ENCODE measurements around the gene FKBP6. TPM values are rescaled to one million over a fixed set of nuclear protein-coding genes. Genes with fewer than 3 reads are reported as not detected.
"Not testable (repeated sequence)": the region's sequence is repeated elsewhere in the genome, so short reads cannot be mapped to it uniquely, and the experiment has no call there.

FKBP6 gene
- total RNA-seq, 1 donor from 2014 or later, result not detected

DNA sequence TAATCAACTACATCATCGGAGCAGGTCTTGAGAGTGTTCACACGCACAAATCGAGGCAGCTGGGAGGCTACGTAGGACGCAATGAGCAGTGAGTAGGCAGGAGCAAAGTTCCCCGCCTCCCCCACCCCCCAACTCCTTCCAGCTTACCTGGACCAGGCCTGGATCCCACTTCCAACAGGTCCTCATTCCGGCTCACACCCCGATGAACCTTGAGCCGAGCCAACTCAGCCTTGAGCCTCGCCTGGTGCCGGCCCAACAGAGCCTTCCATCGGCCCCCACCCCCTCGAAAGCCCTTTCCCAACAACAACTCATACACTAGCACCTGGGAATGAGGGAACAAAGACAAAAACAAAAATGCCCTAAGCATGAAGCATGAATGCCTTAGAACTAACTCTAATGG, 20.5 kb upstream of the FKBP6 start:
- Histone ChIP-seq H3K27ac (no peak overlapping the region), H3K4me3 (peak overlapping the region in 1 of 2 donors; percentile 86), H3K36me3 (peaks cover 0 to 20% of the 10 kb centered on the region in 2 donors), H3K9me3 (no peaks in the 10 kb centered on the region), H3K4me1 (peaks cover 19% of the 10 kb centered on the region), H3K27me3 (no peaks in the 10 kb centered on the region)
- intact Hi-C loops (cut with DNase I), result no loop called here
- TF ChIP-seq POLR2A (IDR thresholded peaks at IDR 0.05) (no peak), POLR2AphosphoS5 (IDR thresholded peaks at IDR 0.05; ENCODE audit: insufficient read depth in 1 of 2, low read depth in 1 of 2) (no peak)
- TF ChIP-seq, protein P1, sequence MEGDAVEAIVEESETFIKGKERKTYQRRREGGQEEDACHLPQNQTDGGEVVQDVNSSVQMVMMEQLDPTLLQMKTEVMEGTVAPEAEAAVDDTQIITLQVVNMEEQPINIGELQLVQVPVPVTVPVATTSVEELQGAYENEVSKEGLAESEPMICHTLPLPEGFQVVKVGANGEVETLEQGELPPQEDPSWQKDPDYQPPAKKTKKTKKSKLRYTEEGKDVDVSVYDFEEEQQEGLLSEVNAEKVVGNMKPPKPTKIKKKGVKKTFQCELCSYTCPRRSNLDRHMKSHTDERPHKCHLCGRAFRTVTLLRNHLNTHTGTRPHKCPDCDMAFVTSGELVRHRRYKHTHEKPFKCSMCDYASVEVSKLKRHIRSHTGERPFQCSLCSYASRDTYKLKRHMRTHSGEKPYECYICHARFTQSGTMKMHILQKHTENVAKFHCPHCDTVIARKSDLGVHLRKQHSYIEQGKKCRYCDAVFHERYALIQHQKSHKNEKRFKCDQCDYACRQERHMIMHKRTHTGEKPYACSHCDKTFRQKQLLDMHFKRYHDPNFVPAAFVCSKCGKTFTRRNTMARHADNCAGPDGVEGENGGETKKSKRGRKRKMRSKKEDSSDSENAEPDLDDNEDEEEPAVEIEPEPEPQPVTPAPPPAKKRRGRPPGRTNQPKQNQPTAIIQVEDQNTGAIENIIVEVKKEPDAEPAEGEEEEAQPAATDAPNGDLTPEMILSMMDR (IDR thresholded peaks at IDR 0.05), result no peak
- DNase-seq (ENCODE audit: extremely low spot score in 2 of 2), result no peak

DNA sequence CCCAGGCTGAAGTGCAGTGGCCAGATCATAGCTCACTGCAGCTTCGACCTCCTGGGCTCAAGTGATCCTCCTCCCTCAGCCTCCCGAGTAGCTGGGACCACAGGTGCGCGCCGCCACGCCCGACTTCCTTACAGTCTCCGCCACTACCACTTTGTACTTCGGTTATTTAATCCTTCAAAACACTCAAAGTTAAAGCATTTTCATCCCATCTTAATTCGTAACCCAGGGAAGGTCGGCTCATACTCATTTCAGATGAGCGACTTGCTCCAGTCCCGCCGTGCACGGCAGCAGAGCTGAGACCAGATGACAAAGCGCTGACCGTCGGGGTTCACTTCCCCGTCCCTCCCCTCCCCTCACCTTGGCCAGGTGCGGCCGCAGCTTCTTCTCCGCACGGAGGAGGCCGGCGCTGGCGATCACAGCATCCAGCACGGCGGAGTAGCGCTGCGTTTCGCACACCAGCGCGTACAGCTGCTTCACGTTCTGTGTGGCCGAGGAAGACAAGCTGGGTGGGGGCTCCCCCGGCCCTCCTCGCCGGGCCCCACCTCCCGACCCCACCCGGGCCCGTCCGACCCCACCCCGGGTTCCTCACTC, 19.8 kb upstream of the FKBP6 start:
- DNase-seq (ENCODE audit: extremely low spot score in 2 of 2), result no peak
- H3K36me3 ChIP-seq, result peaks cover 0 to 15% of the 10 kb centered on the region in 2 donors
- H3K9me3 ChIP-seq, result no peaks in the 10 kb centered on the region
- no peaks in the 10 kb centered on the region for H3K27me3 ChIP-seq
- intact Hi-C loops (cut with DNase I), result no loop called here
- H3K4me3 ChIP-seq, result peak overlapping the region; percentile 86 to 90
- peak overlapping the region; percentile 76 for H3K27ac ChIP-seq
- peaks cover 19% of the 10 kb centered on the region for H3K4me1 ChIP-seq
- TF ChIP-seq, protein P1 (IDR thresholded peaks at IDR 0.05), result no peak
- TF ChIP-seq POLR2A (IDR thresholded peaks at IDR 0.05), result no peak
- no peak for TF ChIP-seq POLR2AphosphoS5 (IDR thresholded peaks at IDR 0.05; ENCODE audit: insufficient read depth in 1 of 2, low read depth in 1 of 2)

DNA sequence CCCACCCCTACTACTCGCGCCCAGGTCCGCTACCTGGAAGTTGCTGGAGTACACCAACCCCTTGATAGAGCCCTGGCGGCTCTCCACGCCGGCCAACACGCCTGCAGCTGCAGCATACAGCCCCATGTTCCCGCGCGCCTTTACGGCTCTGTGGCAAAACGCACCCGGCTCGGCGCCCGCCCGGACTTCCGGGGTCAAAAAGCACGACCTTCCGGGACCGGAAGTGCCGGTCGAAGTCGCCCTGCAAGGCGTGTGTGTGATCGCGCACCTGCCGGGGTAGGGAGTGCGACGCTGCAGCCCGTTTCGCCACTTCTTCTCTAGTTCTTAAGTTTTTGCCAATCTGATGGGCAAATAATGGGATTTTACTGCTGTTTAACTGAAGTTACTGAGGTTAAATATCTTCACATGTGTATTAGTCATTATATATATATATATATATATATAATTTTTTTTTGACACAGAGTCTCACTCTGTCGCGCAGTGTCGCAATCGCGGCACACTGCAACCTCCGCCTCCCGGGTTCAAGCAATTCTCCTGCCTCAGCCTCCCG, 19.2 kb upstream of the FKBP6 start, which contains the start of gene NSUN5:
Gene NSUN5 (minus strand): TSS at position 162 of the 550 bp plus-strand sequence. CDS start 36 bp downstream, at position 126.
- H3K27me3 ChIP-seq, result no peaks in the 10 kb centered on the region
- TF ChIP-seq POLR2AphosphoS5 (IDR thresholded peaks at IDR 0.05; ENCODE audit: insufficient read depth in 1 of 2, low read depth in 1 of 2), result peak in 1 of 2 donors; percentile 64
- TF ChIP-seq POLR2A (IDR thresholded peaks at IDR 0.05), result no peak
- intact Hi-C loops (cut with DNase I), result no loop called here
- no peaks in the 10 kb centered on the region for H3K9me3 ChIP-seq
- H3K36me3 ChIP-seq, result peaks cover 0 to 9% of the 10 kb centered on the region in 2 donors
- H3K4me1 ChIP-seq, result peaks cover 19% of the 10 kb centered on the region
- H3K27ac ChIP-seq, result peak within 1 kb of the TSS; percentile 76
- no peak for DNase-seq (ENCODE audit: extremely low spot score in 2 of 2)
- peak within 1 kb of the TSS; percentile 86 to 90 for H3K4me3 ChIP-seq

DNA sequence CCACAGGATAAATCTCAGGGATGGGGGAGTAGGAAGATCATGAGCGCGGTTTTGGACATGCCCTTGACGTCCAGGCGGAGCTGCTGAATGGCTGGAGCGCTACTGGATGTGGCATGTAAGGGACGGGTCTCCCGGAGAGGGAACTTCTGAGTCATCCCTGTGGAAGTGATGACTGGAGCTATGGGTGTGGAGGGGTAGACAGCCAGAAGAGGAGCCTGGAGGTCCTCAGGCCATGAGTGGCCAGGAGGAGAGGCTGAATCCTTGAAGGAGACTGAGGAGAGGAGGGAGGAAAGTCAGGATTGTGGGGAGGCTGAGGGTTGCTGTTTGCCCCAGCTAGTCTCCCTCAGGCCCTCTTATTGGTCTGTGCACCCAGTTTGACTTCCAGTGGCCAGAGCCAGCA, 16.5 kb upstream of the FKBP6 start:
- H3K4me3 ChIP-seq; DNase-seq (ENCODE audit: extremely low spot score in 2 of 2); H3K27me3 ChIP-seq; H3K36me3 ChIP-seq; H3K27ac ChIP-seq; intact Hi-C loops (cut with DNase I); H3K9me3 ChIP-seq: not testable (repeated sequence)
- H3K4me1 ChIP-seq, result peaks cover 19% of the 10 kb centered on the region

DNA sequence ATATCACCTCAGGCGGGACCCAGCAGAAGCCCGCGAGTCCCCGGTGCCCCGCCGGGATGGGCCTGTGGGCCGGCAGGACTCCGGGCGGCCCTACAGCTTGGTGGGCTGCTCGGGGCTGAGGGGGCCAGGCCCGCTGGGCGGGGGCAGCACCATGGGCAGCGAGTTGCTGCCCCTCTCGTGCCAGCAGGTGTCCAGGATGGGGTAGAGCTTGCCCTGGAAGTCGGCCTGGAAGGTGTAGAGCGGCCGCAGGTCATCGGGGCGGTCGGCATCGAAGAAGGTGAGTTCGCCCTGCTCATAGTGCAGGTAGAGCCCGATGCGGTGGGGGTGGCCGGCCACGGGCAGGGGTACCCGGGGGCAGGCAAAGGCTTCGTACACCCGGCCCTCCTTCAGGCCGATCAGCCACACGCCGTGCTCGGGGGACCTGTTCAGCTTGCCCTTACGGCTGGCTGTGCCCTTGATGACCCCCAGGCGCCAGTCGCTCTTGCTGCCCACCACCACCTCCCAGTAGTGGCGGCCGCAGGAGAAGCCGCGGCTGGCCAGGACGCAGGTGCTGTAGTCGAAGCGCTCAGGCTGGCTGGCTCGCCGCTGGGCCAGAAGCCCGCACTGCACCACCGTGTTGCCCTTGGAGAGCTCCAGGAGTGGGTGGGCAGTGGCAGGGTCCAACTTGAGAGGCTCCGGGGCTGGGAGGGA, 15.0 kb upstream of the FKBP6 start:
- peaks cover 13% of the 10 kb centered on the region for H3K4me1 ChIP-seq
- DNase-seq (ENCODE audit: extremely low spot score in 2 of 2), result no peak
- no peak overlapping the region for H3K4me3 ChIP-seq
- TF ChIP-seq POLR2A (IDR thresholded peaks at IDR 0.05), result no peak
- TF ChIP-seq POLR2AphosphoS5 (IDR thresholded peaks at IDR 0.05; ENCODE audit: insufficient read depth in 1 of 2, low read depth in 1 of 2), result no peak
- TF ChIP-seq, protein P1 (IDR thresholded peaks at IDR 0.05), result no peak
- H3K36me3 ChIP-seq, result no peaks in the 10 kb centered on the region
- no peak overlapping the region for H3K27ac ChIP-seq
- no peaks in the 10 kb centered on the region for H3K27me3 ChIP-seq
- H3K9me3 ChIP-seq, result no peaks in the 10 kb centered on the region
- intact Hi-C loops (cut with DNase I), result no loop called here

DNA sequence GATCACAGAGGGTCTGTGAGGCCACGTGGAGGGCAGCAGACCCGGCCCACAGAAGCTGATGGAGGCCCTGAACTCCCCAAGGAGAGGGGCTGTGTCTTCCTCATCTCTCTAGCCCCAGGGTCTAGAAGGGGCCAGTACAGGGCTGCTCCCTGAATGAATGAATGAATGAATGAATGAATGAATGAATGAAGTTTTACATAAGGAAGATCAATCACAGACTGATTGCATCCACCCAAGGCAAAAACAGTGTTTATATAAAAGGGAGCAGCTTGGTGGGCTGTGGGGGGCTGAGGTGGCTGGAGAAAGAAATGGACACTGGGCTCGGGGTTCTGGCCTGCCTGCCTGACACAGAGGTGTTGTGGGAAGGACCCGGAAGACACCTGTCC, 14.4 kb upstream of the FKBP6 start:
- H3K9me3 ChIP-seq, result no peaks in the 10 kb centered on the region
- H3K27me3 ChIP-seq, result no peaks in the 10 kb centered on the region
- intact Hi-C loops (cut with DNase I), result no loop called here
- no peak for DNase-seq (ENCODE audit: extremely low spot score in 2 of 2)
- peaks cover 9% of the 10 kb centered on the region for H3K4me1 ChIP-seq
- H3K36me3 ChIP-seq, result no peaks in the 10 kb centered on the region
- H3K4me3 ChIP-seq, result no peak overlapping the region
- no peak overlapping the region for H3K27ac ChIP-seq
- TF ChIP-seq, protein P1 (IDR thresholded peaks at IDR 0.05), result no peak
- TF ChIP-seq POLR2A (IDR thresholded peaks at IDR 0.05), result no peak
- TF ChIP-seq POLR2AphosphoS5 (IDR thresholded peaks at IDR 0.05; ENCODE audit: insufficient read depth in 1 of 2, low read depth in 1 of 2), result no peak
